Stomach (tissue), 9 donors: ENCODE data around the gene ZDHHC16. TPM values are rescaled to one million over a fixed set of nuclear protein-coding genes. Genes with fewer than 3 reads are reported as not detected.

ENCODE experiments used
- DNase-seq, 2 donors: peaks; one replicate each; pipeline versions ENCODE4 v3.0.0 to v3.0.0-alpha.2; 2013 to 2019
- H3K27ac ChIP-seq, 5 donors: fragments of 200-600 bp in 4 of 5; sonication (generic) in 4 of 5; one replicate each; pipeline ENCODE4 v1.5.1; 2013 to 2019; ENCODE audit warnings: mild to moderate bottlenecking in 1 of 5, moderate library complexity in 1 of 5
- H3K27me3 ChIP-seq, 3 donors: fragments of 200-600 bp; sonication (generic); one replicate each; pipeline ENCODE4 v1.5.1; 2017 to 2019; ENCODE audit warnings: mixed run types in 1 of 3
- H3K36me3 ChIP-seq, 4 donors: fragments of 200-600 bp; sonication (generic); 1 replicate in 3 of 4; 2 replicates in 1 of 4; pipeline ENCODE4 v1.5.1; 2016 to 2019
- H3K4me1 ChIP-seq, 4 donors: fragments of 200-600 bp; sonication (generic); one replicate each; pipeline ENCODE4 v1.5.1; 2016 to 2019
- H3K4me3 ChIP-seq, 4 donors: fragments of 200-600 bp; sonication (generic) in 3 of 4; one replicate each; pipeline ENCODE4 v1.5.1; 2016 to 2019; ENCODE audit warnings: mild to moderate bottlenecking in 1 of 4
- H3K9me3 ChIP-seq, 4 donors: fragments of 200-600 bp; sonication (generic); one replicate each; pipeline ENCODE4 v1.5.1; 2016 to 2019
- EP300 ChIP-seq: sonication (generic); formaldehyde crosslinking; IDR thresholded peaks from one replicate; pipeline ENCODE4 v1.6.1; 2017; ENCODE audit warnings: antibody characterized with exemption
- POLR2A ChIP-seq, 4 donors: fragments of 450-650 bp; IDR thresholded peaks; one replicate each; pipeline ENCODE4 v1.6.1; 2016; ENCODE audit warnings: antibody characterized with exemption in 4 of 4, control low read depth in 2 of 4, mild to moderate bottlenecking in 1 of 4, moderate library complexity in 1 of 4
- POLR2AphosphoS5 ChIP-seq, 3 donors: sonication (generic); formaldehyde crosslinking; IDR thresholded peaks; one replicate each; pipeline ENCODE4 v1.6.1; 2016; ENCODE audit warnings: antibody characterized with exemption in 3 of 3
- WGBS, 5 donors: extraction: QIAGEN DNeasy Blood & Tissue Kit in 3 of 5; methylation state at CpG; one replicate each; pipeline versions ENCODE4 v1.1.5 to v1.1.7; 2013 to 2018; 5-methylcytosine and 5-hydroxymethylcytosine counted together
- intact Hi-C: fragments of 100-400 bp; cut with DNase I; formaldehyde crosslinking; loops from one replicate; pipeline ENCODE4 v1.15.1; 2023; ENCODE audit warnings: low total_unique reads
- polyA plus RNA-seq, 3 donors: library from polyadenylated mRNA; stranded (reverse); fragments of 200-250 nt; gene quantifications; one replicate each; pipeline ENCODE4 v1.2.3, GENCODE V29; 2013
- total RNA-seq, 5 donors: library from RNA; depleted of rRNA; stranded (reverse); fragments of >200 nt; gene quantifications; one replicate each; pipeline versions ENCODE4 v1.1.0 to v1.2.3, GENCODE V29; 2014 to 2016
- TF ChIP-seq, protein P1 (sequence below), 7 experiments: fragments of 450-650 bp in 4 of 7; fragments of 200-600 bp in 3 of 7; sonication (generic) in 3 of 7; IDR thresholded peaks; one replicate each; pipeline ENCODE4 v1.5.1; 2016 to 2019; ENCODE audit warnings: antibody characterized with exemption in 7 of 7, control low read depth in 2 of 7, mild to moderate bottlenecking in 1 of 7
- donor health status: healthy with polysubstance abuse.
- donor health status: Bipolar disorder and iron deficiency.
- donor health status: healthy.

Gene ZDHHC16
- total and polyA plus RNA-seq, 8 donors = 5.4 to 98.6 (median 33.3) TPM

DNA sequence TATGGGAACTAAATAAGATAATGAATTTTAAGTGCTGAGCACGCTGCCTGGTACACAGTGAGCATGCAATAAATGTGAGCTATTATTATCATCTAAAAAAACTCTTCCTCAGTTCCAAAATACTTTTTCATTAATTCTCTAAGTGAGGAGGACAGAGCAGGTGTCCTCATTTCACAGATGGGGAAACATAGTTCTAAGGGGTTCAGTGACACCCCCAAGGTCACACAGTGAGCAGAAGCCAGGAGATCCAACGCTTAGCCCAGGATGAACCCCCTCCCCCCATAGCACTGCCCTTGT is 38.1 kb upstream of the ZDHHC16 start:
- no peaks in the 10 kb centered on the region for H3K9me3 ChIP-seq
- 81 to 97% (median 88%) methylated on average over 2 of the region's 2 CpGs for WGBS, 5 donors
- no peak overlapping the region for H3K4me3 ChIP-seq
- peak overlapping the region in 2 of 5 donors; percentile 52 to 67 for H3K27ac ChIP-seq
- intact Hi-C loops = no loop called here
- H3K27me3 ChIP-seq = no peaks in the 10 kb centered on the region
- no peak for TF ChIP-seq POLR2A (IDR thresholded peaks at IDR 0.05)
- no peak for TF ChIP-seq POLR2AphosphoS5 (IDR thresholded peaks at IDR 0.05)
- no peak for TF ChIP-seq EP300
- TF ChIP-seq, protein P1, sequence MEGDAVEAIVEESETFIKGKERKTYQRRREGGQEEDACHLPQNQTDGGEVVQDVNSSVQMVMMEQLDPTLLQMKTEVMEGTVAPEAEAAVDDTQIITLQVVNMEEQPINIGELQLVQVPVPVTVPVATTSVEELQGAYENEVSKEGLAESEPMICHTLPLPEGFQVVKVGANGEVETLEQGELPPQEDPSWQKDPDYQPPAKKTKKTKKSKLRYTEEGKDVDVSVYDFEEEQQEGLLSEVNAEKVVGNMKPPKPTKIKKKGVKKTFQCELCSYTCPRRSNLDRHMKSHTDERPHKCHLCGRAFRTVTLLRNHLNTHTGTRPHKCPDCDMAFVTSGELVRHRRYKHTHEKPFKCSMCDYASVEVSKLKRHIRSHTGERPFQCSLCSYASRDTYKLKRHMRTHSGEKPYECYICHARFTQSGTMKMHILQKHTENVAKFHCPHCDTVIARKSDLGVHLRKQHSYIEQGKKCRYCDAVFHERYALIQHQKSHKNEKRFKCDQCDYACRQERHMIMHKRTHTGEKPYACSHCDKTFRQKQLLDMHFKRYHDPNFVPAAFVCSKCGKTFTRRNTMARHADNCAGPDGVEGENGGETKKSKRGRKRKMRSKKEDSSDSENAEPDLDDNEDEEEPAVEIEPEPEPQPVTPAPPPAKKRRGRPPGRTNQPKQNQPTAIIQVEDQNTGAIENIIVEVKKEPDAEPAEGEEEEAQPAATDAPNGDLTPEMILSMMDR (IDR thresholded peaks at IDR 0.05) = no peak
- no peaks in the 10 kb centered on the region for H3K36me3 ChIP-seq
- H3K4me1 ChIP-seq = peaks cover 10 to 29% (median 16%) of the 10 kb centered on the region in 4 donors
- no peak for DNase-seq

DNA sequence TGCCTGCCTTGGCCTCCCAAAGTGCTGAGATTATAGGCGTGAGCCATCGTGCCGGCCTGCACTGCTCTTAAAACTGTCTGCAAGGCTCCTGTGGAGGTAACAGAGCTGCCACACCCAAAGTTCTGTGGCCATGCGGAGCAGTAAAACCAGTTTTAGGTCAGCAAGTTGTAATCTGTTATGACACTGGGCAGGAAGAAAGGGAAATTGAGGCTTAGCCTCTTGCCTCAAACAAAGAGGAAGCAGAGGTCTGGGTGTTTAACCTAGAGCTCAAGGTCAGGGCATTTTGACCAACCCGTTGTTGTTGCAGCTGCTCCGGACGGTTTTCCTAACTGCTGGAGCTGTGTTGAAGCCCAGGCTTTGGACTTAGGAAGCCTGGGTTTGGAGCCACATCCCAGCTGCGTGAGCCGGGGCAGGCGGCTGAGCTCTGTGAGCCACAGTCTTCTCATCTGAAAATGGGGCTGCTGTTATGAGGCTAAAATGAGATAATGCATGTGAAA is 37.4 kb upstream of the ZDHHC16 start:
- Histone ChIP-seq H3K27ac (peak overlapping the region in 3 of 5 donors; percentile 1 to 67 (median 52)), H3K27me3 (no peaks in the 10 kb centered on the region), H3K4me1 (peaks cover 10 to 36% (median 16%) of the 10 kb centered on the region in 4 donors), H3K36me3 (no peaks in the 10 kb centered on the region), H3K9me3 (no peaks in the 10 kb centered on the region), H3K4me3 (no peak overlapping the region)
- 40 to 76% (median 46%) methylated on average over 10 of the region's 10 CpGs for WGBS, 5 donors
- intact Hi-C loops = no loop called here
- TF ChIP-seq POLR2AphosphoS5 (IDR thresholded peaks at IDR 0.05) (peak in 1 of 3 donors; percentile 17), EP300 (no peak)
- TF ChIP-seq, protein P1 (IDR thresholded peaks at IDR 0.05) = no peak
- DNase-seq = peak; percentile 40 to 77

DNA sequence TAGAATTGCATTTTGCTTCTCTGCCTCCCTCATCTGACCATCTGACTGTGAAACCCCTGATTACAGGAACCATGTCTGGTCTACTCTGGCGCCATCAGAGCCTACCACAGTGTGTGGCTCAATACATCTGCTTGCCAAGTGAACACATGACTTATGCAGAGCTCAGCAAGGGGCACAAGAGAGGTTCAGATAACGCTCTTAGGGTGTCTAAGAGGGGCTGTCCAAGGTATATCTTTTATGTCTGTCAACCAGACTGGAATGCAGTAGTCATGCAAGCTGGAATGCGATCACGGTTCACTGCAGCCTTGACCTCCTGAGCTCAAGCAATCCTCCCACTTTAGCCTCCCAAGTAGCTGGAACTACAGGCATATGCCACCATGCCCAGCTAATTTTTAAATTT is 34.6 kb upstream of the ZDHHC16 start:
- Histone ChIP-seq H3K4me3 (no peak overlapping the region), H3K27me3 (no peaks in the 10 kb centered on the region), H3K27ac (no peak overlapping the region), H3K36me3 (no peaks in the 10 kb centered on the region), H3K4me1 (peaks cover 10 to 36% (median 16%) of the 10 kb centered on the region in 4 donors), H3K9me3 (no peaks in the 10 kb centered on the region)
- DNase-seq = no peak
- 67 to 77% (median 75%) methylated on average over 4 of the region's 4 CpGs for WGBS, 5 donors
- TF ChIP-seq, protein P1 (IDR thresholded peaks at IDR 0.05) = no peak
- TF ChIP-seq POLR2AphosphoS5 (IDR thresholded peaks at IDR 0.05) (no peak), POLR2A (IDR thresholded peaks at IDR 0.05) (no peak), EP300 (no peak)
- intact Hi-C loops = no loop called here

DNA sequence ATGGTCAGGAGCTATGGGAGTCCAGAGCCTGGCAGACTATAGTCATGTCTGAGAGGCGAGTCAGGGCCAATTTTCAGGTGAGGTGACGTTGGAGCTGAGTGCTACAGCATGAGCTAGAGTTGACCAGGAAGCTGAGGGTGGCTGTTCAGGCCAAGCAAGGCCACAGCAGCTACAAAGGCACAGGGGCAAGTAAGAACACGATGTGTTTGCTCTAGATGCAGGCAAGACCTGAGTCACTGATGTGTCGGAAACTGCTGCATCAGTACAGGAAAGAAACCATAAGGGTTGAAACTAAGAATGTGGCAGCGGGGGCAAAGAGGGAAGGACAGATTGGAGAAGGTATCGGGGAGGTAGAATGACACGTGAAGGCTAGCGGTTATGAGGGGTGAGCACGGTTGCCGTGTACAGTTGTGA is 33.1 kb upstream of the ZDHHC16 start:
- intact Hi-C loops = no loop called here
- no peaks in the 10 kb centered on the region for H3K27me3 ChIP-seq
- H3K36me3 ChIP-seq = no peaks in the 10 kb centered on the region
- DNase-seq = no peak
- no peak overlapping the region for H3K4me3 ChIP-seq
- TF ChIP-seq, protein P1 (IDR thresholded peaks at IDR 0.05) = no peak
- TF ChIP-seq POLR2AphosphoS5 (IDR thresholded peaks at IDR 0.05) (peak in 1 of 3 donors; percentile 3), POLR2A (IDR thresholded peaks at IDR 0.05) (no peak), EP300 (no peak)
- no peaks in the 10 kb centered on the region for H3K9me3 ChIP-seq
- WGBS, 5 donors = 67 to 82% (median 70%) methylated on average over 10 of the region's 10 CpGs
- peak overlapping the region in 1 of 5 donors; percentile 10 for H3K27ac ChIP-seq
- peaks cover 0 to 21% (median 6%) of the 10 kb centered on the region in 4 donors for H3K4me1 ChIP-seq
